Sigmoid colon (tissue), 4 donors: ENCODE data around the gene CFAP126.

Experiments
- EP300 ChIP-seq, 4 donors: sonication (generic); formaldehyde crosslinking; IDR thresholded peaks; one replicate each; pipeline ENCODE4 v1.6.1; 2017; ENCODE audit warnings: antibody characterized with exemption in 4 of 4
- POLR2A ChIP-seq, 2 donors: fragments of 450-650 bp; IDR thresholded peaks; one replicate each; pipeline ENCODE4 v1.6.1; 2016; ENCODE audit warnings: antibody characterized with exemption in 2 of 2, mild to moderate bottlenecking in 2 of 2, moderate library complexity in 2 of 2
- POLR2AphosphoS5 ChIP-seq, 4 donors: sonication (generic); formaldehyde crosslinking; IDR thresholded peaks; one replicate each; pipeline ENCODE4 v1.6.1; 2017; ENCODE audit warnings: antibody characterized with exemption in 4 of 4
- TF ChIP-seq, protein P1 (sequence below), 4 experiments: fragments of 450-650 bp in 3 of 4; fragments of 200-600 bp in 1 of 4; IDR thresholded peaks; one replicate each; pipeline ENCODE4 v1.5.1; 2016 to 2019; ENCODE audit warnings: antibody characterized with exemption in 4 of 4, mild to moderate bottlenecking in 3 of 4, moderate library complexity in 2 of 4

DNA sequence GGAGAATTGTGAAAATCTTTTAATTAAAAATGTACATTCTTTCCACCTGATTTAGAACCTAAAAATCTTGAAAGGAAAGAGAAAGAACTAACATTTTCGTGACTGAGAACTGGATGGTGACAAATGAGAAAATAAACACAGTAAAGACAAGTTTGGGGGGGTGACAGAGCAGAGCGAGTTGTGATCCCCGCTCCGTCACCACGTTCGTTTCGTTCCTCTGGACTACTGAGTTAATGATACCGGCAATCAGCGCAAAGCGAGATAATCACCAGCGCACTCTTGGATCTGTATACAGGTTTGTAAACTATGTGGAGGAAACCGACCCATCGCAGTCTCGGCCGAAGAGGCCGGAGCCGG is 31.2 kb upstream of the CFAP126 start:
- TF ChIP-seq, protein P1, sequence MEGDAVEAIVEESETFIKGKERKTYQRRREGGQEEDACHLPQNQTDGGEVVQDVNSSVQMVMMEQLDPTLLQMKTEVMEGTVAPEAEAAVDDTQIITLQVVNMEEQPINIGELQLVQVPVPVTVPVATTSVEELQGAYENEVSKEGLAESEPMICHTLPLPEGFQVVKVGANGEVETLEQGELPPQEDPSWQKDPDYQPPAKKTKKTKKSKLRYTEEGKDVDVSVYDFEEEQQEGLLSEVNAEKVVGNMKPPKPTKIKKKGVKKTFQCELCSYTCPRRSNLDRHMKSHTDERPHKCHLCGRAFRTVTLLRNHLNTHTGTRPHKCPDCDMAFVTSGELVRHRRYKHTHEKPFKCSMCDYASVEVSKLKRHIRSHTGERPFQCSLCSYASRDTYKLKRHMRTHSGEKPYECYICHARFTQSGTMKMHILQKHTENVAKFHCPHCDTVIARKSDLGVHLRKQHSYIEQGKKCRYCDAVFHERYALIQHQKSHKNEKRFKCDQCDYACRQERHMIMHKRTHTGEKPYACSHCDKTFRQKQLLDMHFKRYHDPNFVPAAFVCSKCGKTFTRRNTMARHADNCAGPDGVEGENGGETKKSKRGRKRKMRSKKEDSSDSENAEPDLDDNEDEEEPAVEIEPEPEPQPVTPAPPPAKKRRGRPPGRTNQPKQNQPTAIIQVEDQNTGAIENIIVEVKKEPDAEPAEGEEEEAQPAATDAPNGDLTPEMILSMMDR (IDR thresholded peaks at IDR 0.05), result no peak
- TF ChIP-seq EP300 (IDR thresholded peaks at IDR 0.05), result no peak
- no peak for TF ChIP-seq POLR2A (IDR thresholded peaks at IDR 0.05)
- no peak for TF ChIP-seq POLR2AphosphoS5 (IDR thresholded peaks at IDR 0.05)
